ENCODE results near the gene POP5. TPM values are rescaled to one million over a fixed set of nuclear protein-coding genes. Genes with fewer than 3 reads are reported as not detected.

POP5 gene
- total and polyA plus RNA-seq, 4 experiments from 2014 or later = 70.4 to 91.6 (median 80.0) TPM

DNA sequence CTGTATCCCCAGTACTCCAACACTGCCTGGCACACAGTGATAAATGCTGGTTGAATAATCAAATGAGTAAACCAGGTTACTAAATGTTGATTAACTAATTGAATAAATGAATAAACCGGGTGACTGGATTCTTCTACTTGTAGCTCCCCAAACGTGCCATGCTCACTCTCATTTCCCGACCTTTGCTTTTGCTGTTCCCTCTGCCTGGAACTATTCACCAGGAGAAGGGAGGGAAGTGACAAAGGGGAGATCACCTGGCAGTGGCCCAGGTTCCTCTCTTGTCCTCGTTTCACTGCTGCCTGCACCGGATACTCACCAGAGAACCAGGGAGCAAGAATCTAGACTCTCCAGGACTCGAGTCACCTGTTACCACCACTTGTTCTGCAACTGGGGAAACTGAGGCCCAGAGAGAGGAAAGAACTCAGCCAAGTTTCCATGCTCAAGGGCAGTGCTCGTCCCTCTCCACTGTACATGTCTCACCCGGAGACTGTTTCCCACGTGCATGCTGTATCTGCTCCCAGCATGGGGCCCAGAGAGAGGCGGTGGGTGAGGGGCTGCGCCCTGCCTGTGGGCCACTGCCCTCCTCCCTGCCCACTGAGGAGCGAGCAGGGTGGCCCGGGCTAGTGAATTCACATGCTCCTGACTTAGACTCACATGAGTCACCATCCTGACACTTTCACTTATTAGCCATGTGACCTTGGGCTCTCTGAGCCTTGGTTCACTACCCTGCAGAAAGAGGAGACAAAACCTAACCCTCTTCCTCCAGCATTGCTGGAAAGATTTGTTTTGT lies 17.7 kb upstream of the POP5 start:
- Mint-ChIP-seq H3K4me1 (no peaks in the 10 kb centered on the region), H3K36me3 (no peaks in the 10 kb centered on the region), H3K27ac (no peak overlapping the region), H3K9me3 (no peaks in the 10 kb centered on the region), H3K4me3 (no peak overlapping the region), H3K27me3 (peaks cover 8 to 13% of the 10 kb centered on the region in 2 donors)
- Histone ChIP-seq H3K9me3 (ENCODE audit: control insufficient read depth in 1 of 2, low read length in 2 of 2) (no peaks in the 10 kb centered on the region), H3K4me3 (ENCODE audit: low read length in 2 of 2) (no peak overlapping the region), H3K4me1 (ENCODE audit: insufficient read depth, low read length) (no peaks in the 10 kb centered on the region), H3K27ac (ENCODE audit: low read depth, low read length) (no peak overlapping the region), H3K27me3 (ENCODE audit: insufficient read depth, low read length) (no peaks in the 10 kb centered on the region), H3K36me3 (ENCODE audit: insufficient read depth, low read length) (no peaks in the 10 kb centered on the region)
- intact Hi-C loops (cut with micrococcal nuclease) = no loop called here
- ChIA-PET CTCF (ENCODE audit: partially characterized antibody) (no interaction called here), POLR2A (ENCODE audit: partially characterized antibody) (no interaction called here)
- no peak for DNase-seq

DNA sequence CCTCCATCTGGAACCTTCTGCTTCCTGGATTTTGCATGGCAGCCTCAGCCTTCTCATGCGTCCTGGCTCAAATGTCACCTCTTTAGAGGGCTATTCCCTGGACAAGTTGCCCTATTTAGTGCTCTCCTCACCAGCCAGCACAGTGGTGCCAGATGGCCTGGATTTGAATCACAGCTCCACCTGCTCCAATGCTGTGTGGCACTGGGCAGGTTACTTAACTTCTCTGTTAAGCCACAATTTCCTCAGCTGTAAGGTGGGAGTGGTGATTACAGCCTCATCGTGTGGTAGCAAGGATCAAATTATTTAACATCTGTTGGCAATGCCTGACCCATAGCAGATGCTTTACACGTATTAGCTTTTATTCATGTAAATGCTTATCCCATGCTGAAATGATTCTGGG lies 16.7 kb upstream of the POP5 start:
- CTCF ChIA-PET (ENCODE audit: partially characterized antibody) = no interaction called here
- H3K27ac Mint-ChIP-seq = no peak overlapping the region
- no peaks in the 10 kb centered on the region for H3K36me3 ChIP-seq (ENCODE audit: insufficient read depth, low read length)
- no peaks in the 10 kb centered on the region for H3K4me1 ChIP-seq (ENCODE audit: insufficient read depth, low read length)
- H3K4me1 Mint-ChIP-seq = no peaks in the 10 kb centered on the region
- intact Hi-C loops (cut with micrococcal nuclease) = no loop called here
- no peak overlapping the region for H3K4me3 Mint-ChIP-seq
- H3K9me3 Mint-ChIP-seq = no peaks in the 10 kb centered on the region
- POLR2A ChIA-PET (ENCODE audit: partially characterized antibody) = interaction anchor here (0.6 kb wide), 1 partner anchor 68 kb away, joined by 3 read pairs; no protein-coding TSS in a partner anchor
- no peaks in the 10 kb centered on the region for H3K9me3 ChIP-seq (ENCODE audit: control insufficient read depth in 1 of 2, low read length in 2 of 2)
- no peaks in the 10 kb centered on the region for H3K36me3 Mint-ChIP-seq
- no peak for DNase-seq
- H3K4me3 ChIP-seq (ENCODE audit: low read length in 2 of 2) = no peak overlapping the region
- H3K27me3 Mint-ChIP-seq = peaks cover 8 to 13% of the 10 kb centered on the region in 2 donors
- H3K27me3 ChIP-seq (ENCODE audit: insufficient read depth, low read length) = no peaks in the 10 kb centered on the region
- no peak overlapping the region for H3K27ac ChIP-seq (ENCODE audit: low read depth, low read length)

DNA sequence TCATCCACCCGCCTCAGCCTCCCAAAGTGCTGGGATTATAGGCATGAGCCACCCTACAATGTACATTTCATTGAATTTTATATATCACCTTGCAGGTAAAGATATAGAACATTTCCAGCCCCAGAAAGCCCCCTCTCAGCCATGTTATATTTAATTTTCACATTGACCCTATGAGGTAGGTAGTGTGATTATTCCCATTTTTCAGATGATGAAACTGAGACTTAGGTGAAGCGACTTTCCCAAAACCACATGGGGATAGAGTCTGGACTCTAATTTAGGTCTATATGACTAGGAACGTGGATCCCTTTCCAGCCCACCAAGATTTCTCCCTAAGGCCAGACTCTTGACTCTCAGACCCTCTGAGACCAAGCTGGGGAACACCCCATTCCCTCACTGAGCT lies 15.7 kb upstream of the POP5 start:
- Mint-ChIP-seq H3K27me3 (peaks cover 6 to 11% of the 10 kb centered on the region in 2 donors), H3K9me3 (no peaks in the 10 kb centered on the region), H3K4me3 (no peak overlapping the region), H3K4me1 (no peaks in the 10 kb centered on the region), H3K36me3 (no peaks in the 10 kb centered on the region), H3K27ac (no peak overlapping the region)
- ChIA-PET CTCF (ENCODE audit: partially characterized antibody) (interaction anchor here (0.6 to 1.0 kb wide), 2 partner anchors 16 to 34 kb away, joined by 3 read pairs; partner anchors contain the start of gene POP5), POLR2A (ENCODE audit: partially characterized antibody) (no interaction called here)
- DNase-seq = no peak
- H3K36me3 ChIP-seq (ENCODE audit: insufficient read depth, low read length) = no peaks in the 10 kb centered on the region
- H3K9me3 ChIP-seq (ENCODE audit: control insufficient read depth in 1 of 2, low read length in 2 of 2) = no peaks in the 10 kb centered on the region
- no peaks in the 10 kb centered on the region for H3K4me1 ChIP-seq (ENCODE audit: insufficient read depth, low read length)
- no peak overlapping the region for H3K27ac ChIP-seq (ENCODE audit: low read depth, low read length)
- intact Hi-C loops (cut with micrococcal nuclease) = no loop called here
- no peaks in the 10 kb centered on the region for H3K27me3 ChIP-seq (ENCODE audit: insufficient read depth, low read length)
- H3K4me3 ChIP-seq (ENCODE audit: low read length in 2 of 2) = no peak overlapping the region

DNA sequence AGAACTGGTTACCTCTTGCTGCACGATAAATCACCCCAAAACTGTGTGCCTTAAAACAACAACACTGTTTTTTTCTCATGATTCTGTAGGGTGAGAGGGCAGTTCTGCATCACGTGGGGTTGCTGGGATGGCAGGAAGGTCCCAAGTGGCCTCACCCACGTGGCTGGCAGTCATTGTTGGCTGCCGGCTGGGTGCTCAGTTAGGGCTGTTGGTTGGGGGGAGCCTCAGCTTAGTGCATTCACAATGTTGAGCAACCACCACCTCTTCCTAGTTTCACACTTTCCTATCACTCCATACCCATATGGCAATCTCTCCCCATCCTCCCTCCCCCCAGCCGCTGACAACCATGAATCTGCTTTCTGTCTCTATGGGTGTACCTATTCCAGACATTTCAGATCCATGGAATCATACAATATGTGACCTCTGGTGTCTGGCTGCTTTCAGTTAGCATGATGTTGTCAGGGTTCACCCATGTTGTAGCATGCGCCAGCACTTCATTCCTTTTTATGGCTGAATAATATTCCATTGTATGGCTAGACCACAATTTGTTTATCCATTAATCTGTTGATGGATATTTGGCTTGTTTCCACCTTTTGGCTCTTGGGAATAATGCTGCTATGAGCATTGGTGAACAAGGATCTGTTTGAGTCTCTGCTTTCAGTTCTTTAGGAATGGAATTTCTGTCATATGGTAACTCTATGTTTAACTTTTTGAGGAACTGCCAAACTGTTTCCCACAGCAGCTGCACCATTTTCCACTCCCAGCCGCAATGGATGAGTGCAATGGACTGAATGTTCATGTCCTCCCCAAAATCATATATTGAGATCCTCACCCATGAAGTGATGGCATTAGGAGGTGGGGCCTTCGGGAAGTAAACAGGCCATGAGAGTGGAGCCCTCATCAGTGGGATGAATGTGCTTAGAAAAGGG lies 11.2 kb upstream of the POP5 start:
- intact Hi-C loops (cut with micrococcal nuclease) = no loop called here
- no peaks in the 10 kb centered on the region for H3K4me1 ChIP-seq (ENCODE audit: insufficient read depth, low read length)
- Mint-ChIP-seq H3K4me3 (no peak overlapping the region), H3K36me3 (no peaks in the 10 kb centered on the region), H3K27me3 (no peaks in the 10 kb centered on the region), H3K27ac (no peak overlapping the region), H3K9me3 (no peaks in the 10 kb centered on the region), H3K4me1 (no peaks in the 10 kb centered on the region)
- H3K36me3 ChIP-seq (ENCODE audit: insufficient read depth, low read length) = no peaks in the 10 kb centered on the region
- DNase-seq = no peak
- no peaks in the 10 kb centered on the region for H3K9me3 ChIP-seq (ENCODE audit: control insufficient read depth in 1 of 2, low read length in 2 of 2)
- ChIA-PET CTCF (ENCODE audit: partially characterized antibody) (interaction anchor here (0.7 to 1.2 kb wide), 2 partner anchors 9 to 11 kb away, joined by 3 read pairs; partner anchors contain the start of gene POP5), POLR2A (ENCODE audit: partially characterized antibody) (no interaction called here)
- no peak overlapping the region for H3K27ac ChIP-seq (ENCODE audit: low read depth, low read length)
- no peak overlapping the region for H3K4me3 ChIP-seq (ENCODE audit: low read length in 2 of 2)
- H3K27me3 ChIP-seq (ENCODE audit: insufficient read depth, low read length) = no peaks in the 10 kb centered on the region

DNA sequence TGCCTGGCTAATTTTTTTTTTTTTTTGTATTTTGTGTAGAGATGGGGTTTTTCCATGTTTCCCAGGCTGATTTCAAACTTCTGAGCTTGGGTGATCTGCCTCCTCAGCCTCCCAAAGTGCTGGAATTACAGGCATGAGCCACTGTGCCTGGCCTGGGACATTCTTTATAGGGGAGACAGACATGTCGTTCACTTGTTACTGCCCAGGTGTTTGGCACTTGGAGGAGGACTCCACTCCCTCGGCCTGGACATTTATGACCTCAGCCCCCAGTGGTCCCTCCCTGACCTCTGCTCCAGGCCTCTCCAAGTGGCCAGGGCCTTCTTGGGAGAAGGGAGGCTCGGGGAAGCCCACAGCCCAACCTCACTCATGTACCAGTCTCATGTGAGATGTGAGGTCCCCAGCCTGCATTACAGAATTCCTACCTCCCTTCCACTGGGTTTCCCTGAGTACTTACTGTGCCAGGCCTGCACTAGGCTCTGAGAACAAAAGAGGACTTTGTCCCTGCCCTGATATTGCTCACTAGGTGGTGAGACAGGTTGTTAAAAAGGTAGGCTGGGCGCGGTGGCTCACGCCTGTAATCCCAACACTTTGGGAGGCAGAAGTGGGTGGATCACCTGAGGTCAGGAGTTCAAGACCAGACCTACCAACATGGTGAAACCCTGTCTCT lies 9.7 kb upstream of the POP5 start:
- no peaks in the 10 kb centered on the region for H3K27me3 Mint-ChIP-seq
- no peak overlapping the region for H3K27ac ChIP-seq (ENCODE audit: low read depth, low read length)
- no peaks in the 10 kb centered on the region for H3K4me1 ChIP-seq (ENCODE audit: insufficient read depth, low read length)
- H3K9me3 Mint-ChIP-seq = no peaks in the 10 kb centered on the region
- H3K4me1 Mint-ChIP-seq = no peaks in the 10 kb centered on the region
- H3K27ac Mint-ChIP-seq = no peak overlapping the region
- CTCF ChIA-PET (ENCODE audit: partially characterized antibody) = interaction anchor here (1.2 kb wide), 1 partner anchor 10 kb away, joined by 3 read pairs; the partner anchor contains the start of gene POP5
- POLR2A ChIA-PET (ENCODE audit: partially characterized antibody) = no interaction called here
- no peaks in the 10 kb centered on the region for H3K36me3 Mint-ChIP-seq
- DNase-seq = no peak
- intact Hi-C loops (cut with micrococcal nuclease) = no loop called here
- no peaks in the 10 kb centered on the region for H3K36me3 ChIP-seq (ENCODE audit: insufficient read depth, low read length)
- no peaks in the 10 kb centered on the region for H3K27me3 ChIP-seq (ENCODE audit: insufficient read depth, low read length)
- H3K4me3 ChIP-seq (ENCODE audit: low read length in 2 of 2) = no peak overlapping the region
- H3K4me3 Mint-ChIP-seq = no peak overlapping the region
- H3K9me3 ChIP-seq (ENCODE audit: control insufficient read depth in 1 of 2, low read length in 2 of 2) = no peaks in the 10 kb centered on the region

DNA sequence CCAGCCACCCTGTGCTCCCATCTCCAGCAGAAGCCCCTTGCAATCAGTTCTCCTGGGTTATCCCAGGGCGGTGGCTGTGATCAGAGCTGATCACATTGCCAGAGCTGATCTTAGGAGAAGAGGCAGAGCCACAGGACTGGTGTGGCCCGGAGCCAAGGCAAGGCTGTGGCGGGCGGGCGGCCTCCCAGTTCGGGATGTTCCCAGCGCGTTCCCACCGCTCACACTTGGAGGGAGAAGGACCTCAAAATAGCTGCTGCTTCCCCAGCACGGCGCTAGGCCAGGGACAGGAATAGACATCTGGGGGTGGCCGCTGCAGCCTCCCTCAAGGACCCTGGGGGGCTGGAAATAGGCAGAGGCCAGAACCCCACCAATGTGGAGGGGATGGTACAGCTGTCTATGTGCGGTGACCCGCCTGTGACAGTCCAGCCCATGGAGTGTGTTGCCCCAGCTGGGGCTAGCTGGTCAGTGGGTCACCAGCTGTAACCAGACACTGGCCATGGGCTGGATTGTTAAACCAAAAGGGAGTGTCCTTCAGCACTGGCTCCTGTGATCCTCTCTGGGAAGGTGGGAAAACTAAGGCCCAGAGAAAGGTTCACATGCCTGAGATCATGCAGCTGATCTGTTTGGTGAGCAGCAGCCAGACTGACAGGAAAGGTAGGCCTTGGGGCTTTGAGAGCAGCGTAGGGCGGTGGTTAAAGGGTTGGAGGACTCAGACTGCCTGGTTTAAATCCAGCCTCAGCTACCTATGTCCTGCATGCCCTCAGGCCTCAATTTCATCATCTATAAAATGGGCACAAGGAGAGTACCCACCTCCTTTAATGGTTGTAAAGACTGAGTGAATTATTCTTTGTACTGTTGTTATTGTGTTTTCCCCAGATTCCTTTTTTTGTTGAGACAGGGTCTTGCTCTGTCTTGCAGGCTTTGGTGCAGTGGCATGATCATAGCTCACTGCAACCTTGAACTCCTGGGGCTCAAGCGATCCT lies 8.0 kb upstream of the POP5 start:
- H3K4me1 Mint-ChIP-seq = peaks cover 0 to 1% (median 0%) of the 10 kb centered on the region in 4 donors
- Histone ChIP-seq H3K27me3 (ENCODE audit: insufficient read depth, low read length) (no peaks in the 10 kb centered on the region), H3K36me3 (ENCODE audit: insufficient read depth, low read length) (no peaks in the 10 kb centered on the region), H3K4me3 (ENCODE audit: low read length in 2 of 2) (no peak overlapping the region), H3K27ac (ENCODE audit: low read depth, low read length) (no peak overlapping the region), H3K9me3 (ENCODE audit: control insufficient read depth in 1 of 2, low read length in 2 of 2) (no peaks in the 10 kb centered on the region), H3K4me1 (ENCODE audit: insufficient read depth, low read length) (peaks cover 5% of the 10 kb centered on the region)
- H3K27ac Mint-ChIP-seq = no peak overlapping the region
- intact Hi-C loops (cut with micrococcal nuclease) = no loop called here
- H3K27me3 Mint-ChIP-seq = no peaks in the 10 kb centered on the region
- DNase-seq = no peak
- H3K9me3 Mint-ChIP-seq = no peaks in the 10 kb centered on the region
- ChIA-PET POLR2A (ENCODE audit: partially characterized antibody) (interaction anchor here (1.2 kb wide), 1 partner anchor 8 kb away, joined by 6 read pairs; the partner anchor contains the start of gene POP5), CTCF (ENCODE audit: partially characterized antibody) (interaction anchor here (1.4 to 3.5 kb wide), 2 partner anchors 58 to 60 kb away, joined by 3 to 13 read pairs; no protein-coding TSS in a partner anchor)
- no peak overlapping the region for H3K4me3 Mint-ChIP-seq
- no peaks in the 10 kb centered on the region for H3K36me3 Mint-ChIP-seq

All from CD4-positive, alpha-beta memory T cell (primary cell).